ENCODE results near the gene MALL. TPM values are rescaled to one million over a fixed set of nuclear protein-coding genes. Genes with fewer than 3 reads are reported as not detected.
A peak's percentile ranks its signal among the peaks of the same experiment; 100 is the strongest.

The MALL gene
- total and polyA plus RNA-seq, 4 donors, result 1.6 to 4.2 (median 2.7) TPM

GRCh38 chr2:110100480-110100879 is 15.1 kb downstream of the MALL start:
- Histone ChIP-seq H3K36me3 (ENCODE audit: control insufficient read depth in 4 of 4, insufficient read depth in 3 of 4, low read depth in 1 of 4, low read length in 3 of 4) (no peaks in the 10 kb centered on the region), H3K27ac (ENCODE audit: low read depth in 1 of 2, low read length in 2 of 2) (peak overlapping the region in 1 of 2 donors; percentile 55), H3K27me3 (ENCODE audit: control insufficient read depth in 4 of 4, insufficient read depth in 4 of 4, low read length in 3 of 4) (no peaks in the 10 kb centered on the region), H3K4me3 (ENCODE audit: low read depth in 1 of 3, low read length in 3 of 3) (no peak overlapping the region), H3K9me3 (ENCODE audit: control insufficient read depth in 4 of 4, low read length in 3 of 4) (no peaks in the 10 kb centered on the region), H3K4me1 (ENCODE audit: control insufficient read depth in 4 of 4, insufficient read depth in 4 of 4, low read length in 3 of 4) (peaks cover 0 to 3% (median under 1%) of the 10 kb centered on the region in 4 donors), H3K9ac (ENCODE audit: low read depth in 1 of 2, low read length in 2 of 2) (no peak overlapping the region)
- peak; percentile 14 for DNase-seq (ENCODE audit: low spot score)
- TF ChIP-seq RXRA (IDR thresholded peaks at IDR 0.05), result no peak
- TF ChIP-seq, protein P1, sequence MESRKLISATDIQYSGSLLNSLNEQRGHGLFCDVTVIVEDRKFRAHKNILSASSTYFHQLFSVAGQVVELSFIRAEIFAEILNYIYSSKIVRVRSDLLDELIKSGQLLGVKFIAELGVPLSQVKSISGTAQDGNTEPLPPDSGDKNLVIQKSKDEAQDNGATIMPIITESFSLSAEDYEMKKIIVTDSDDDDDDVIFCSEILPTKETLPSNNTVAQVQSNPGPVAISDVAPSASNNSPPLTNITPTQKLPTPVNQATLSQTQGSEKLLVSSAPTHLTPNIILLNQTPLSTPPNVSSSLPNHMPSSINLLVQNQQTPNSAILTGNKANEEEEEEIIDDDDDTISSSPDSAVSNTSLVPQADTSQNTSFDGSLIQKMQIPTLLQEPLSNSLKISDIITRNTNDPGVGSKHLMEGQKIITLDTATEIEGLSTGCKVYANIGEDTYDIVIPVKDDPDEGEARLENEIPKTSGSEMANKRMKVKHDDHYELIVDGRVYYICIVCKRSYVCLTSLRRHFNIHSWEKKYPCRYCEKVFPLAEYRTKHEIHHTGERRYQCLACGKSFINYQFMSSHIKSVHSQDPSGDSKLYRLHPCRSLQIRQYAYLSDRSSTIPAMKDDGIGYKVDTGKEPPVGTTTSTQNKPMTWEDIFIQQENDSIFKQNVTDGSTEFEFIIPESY (IDR thresholded peaks at IDR 0.05), result no peak
- no peak for TF ChIP-seq FOXA2 (IDR thresholded peaks at IDR 0.05)
- no peak for TF ChIP-seq REST (IDR thresholded peaks at IDR 0.05)
- no peak for TF ChIP-seq FOXA1 (IDR thresholded peaks at IDR 0.05)
- TF ChIP-seq, protein P2, sequence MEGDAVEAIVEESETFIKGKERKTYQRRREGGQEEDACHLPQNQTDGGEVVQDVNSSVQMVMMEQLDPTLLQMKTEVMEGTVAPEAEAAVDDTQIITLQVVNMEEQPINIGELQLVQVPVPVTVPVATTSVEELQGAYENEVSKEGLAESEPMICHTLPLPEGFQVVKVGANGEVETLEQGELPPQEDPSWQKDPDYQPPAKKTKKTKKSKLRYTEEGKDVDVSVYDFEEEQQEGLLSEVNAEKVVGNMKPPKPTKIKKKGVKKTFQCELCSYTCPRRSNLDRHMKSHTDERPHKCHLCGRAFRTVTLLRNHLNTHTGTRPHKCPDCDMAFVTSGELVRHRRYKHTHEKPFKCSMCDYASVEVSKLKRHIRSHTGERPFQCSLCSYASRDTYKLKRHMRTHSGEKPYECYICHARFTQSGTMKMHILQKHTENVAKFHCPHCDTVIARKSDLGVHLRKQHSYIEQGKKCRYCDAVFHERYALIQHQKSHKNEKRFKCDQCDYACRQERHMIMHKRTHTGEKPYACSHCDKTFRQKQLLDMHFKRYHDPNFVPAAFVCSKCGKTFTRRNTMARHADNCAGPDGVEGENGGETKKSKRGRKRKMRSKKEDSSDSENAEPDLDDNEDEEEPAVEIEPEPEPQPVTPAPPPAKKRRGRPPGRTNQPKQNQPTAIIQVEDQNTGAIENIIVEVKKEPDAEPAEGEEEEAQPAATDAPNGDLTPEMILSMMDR (IDR thresholded peaks at IDR 0.05; ENCODE audit: low read depth, low read length, missing input control), result no peak
- TF ChIP-seq NR2F2 (IDR thresholded peaks at IDR 0.05), result no peak
- no peak for TF ChIP-seq GABPA (IDR thresholded peaks at IDR 0.05 in 1 of 2, conservative IDR thresholded peaks at IDR 0.05 in 1 of 2)
- no peak for TF ChIP-seq YY1 (IDR thresholded peaks at IDR 0.05)
- no peak for TF ChIP-seq RAD21 (IDR thresholded peaks at IDR 0.05)
- no peak for TF ChIP-seq ATF3 (IDR thresholded peaks at IDR 0.05)
- WGBS, result 76% methylated on average over 8 of the region's 8 CpGs

DNA sequence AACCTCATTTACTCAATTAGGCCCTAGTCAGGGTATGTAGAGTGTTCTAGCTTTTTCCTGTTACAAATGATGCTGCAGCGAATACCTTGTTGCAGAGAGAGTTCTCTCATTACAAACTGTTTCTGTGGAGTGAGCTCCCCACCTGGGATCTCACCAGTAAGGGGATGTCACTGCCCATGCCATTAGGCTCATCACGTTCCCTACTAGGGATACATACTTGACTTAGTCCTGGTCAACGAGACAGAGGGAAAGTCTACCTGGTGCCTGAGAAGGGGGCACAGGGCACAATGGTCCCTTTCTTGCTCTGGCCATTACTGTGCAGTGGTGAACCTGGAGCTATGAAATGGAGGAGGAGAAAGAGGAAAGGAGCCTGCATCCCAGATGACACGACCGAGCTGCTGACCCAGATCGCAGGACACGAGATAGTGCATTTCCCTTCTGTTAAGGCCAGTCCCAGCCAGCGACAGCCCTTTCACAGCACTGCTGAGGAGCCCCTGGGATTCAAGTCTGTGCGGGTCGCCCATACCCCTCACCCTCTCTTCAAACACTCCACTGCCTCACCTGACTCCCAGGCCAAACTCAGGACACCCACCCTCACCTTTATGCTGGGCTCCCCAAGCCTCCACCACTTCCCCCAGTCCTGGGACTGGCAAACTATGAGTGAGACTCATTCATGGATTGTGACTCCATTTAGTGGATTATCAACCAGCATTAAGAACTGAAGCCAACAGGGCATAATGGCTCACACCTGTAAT is 16.0 kb downstream of the MALL start:
- Histone ChIP-seq H3K36me3 (ENCODE audit: control insufficient read depth in 4 of 4, insufficient read depth in 3 of 4, low read depth in 1 of 4, low read length in 3 of 4) (no peaks in the 10 kb centered on the region), H3K4me1 (ENCODE audit: control insufficient read depth in 4 of 4, insufficient read depth in 4 of 4, low read length in 3 of 4) (peaks cover 0 to 3% (median under 1%) of the 10 kb centered on the region in 4 donors), H3K9ac (ENCODE audit: low read depth in 1 of 2, low read length in 2 of 2) (no peak overlapping the region), H3K27me3 (ENCODE audit: control insufficient read depth in 4 of 4, insufficient read depth in 4 of 4, low read length in 3 of 4) (no peaks in the 10 kb centered on the region), H3K9me3 (ENCODE audit: control insufficient read depth in 4 of 4, low read length in 3 of 4) (no peaks in the 10 kb centered on the region), H3K4me3 (ENCODE audit: low read depth in 1 of 3, low read length in 3 of 3) (no peak overlapping the region), H3K27ac (ENCODE audit: low read depth in 1 of 2, low read length in 2 of 2) (peak overlapping the region in 1 of 2 donors; percentile 29)
- DNase-seq (ENCODE audit: low spot score), result no peak
- TF ChIP-seq RXRA (IDR thresholded peaks at IDR 0.05) (no peak), HNF4A (conservative IDR thresholded peaks at IDR 0.05) (no peak), TAF1 (conservative IDR thresholded peaks at IDR 0.05) (no peak), FOXA2 (IDR thresholded peaks at IDR 0.05) (no peak), EGR1 (IDR thresholded peaks at IDR 0.05; ENCODE audit: low read depth in 2 of 2) (no peak), JUND (IDR thresholded peaks at IDR 0.05) (no peak), RAD21 (IDR thresholded peaks at IDR 0.05) (no peak), GABPA (IDR thresholded peaks at IDR 0.05 in 1 of 2, conservative IDR thresholded peaks at IDR 0.05 in 1 of 2) (no peak), FOXA1 (IDR thresholded peaks at IDR 0.05) (no peak), NR2F2 (IDR thresholded peaks at IDR 0.05) (no peak)
- TF ChIP-seq, protein P2 (IDR thresholded peaks at IDR 0.05; ENCODE audit: low read depth, low read length, missing input control), result no peak
- TF ChIP-seq, protein P1 (IDR thresholded peaks at IDR 0.05), result no peak
- 72% methylated on average over 10 of the region's 10 CpGs for WGBS

All from liver (tissue), 9 donors.